ENCODE data around the gene FAHD1. TPM values are rescaled to one million over a fixed set of nuclear protein-coding genes. Genes with fewer than 3 reads are reported as not detected.
"Not testable (repeated sequence)": the region's sequence is repeated elsewhere in the genome, so short reads cannot be mapped to it uniquely, and the experiment has no call there.

The FAHD1 gene
- total and polyA plus RNA-seq, 4 donors, result 42.7 to 84.2 (median 61.4) TPM

DNA sequence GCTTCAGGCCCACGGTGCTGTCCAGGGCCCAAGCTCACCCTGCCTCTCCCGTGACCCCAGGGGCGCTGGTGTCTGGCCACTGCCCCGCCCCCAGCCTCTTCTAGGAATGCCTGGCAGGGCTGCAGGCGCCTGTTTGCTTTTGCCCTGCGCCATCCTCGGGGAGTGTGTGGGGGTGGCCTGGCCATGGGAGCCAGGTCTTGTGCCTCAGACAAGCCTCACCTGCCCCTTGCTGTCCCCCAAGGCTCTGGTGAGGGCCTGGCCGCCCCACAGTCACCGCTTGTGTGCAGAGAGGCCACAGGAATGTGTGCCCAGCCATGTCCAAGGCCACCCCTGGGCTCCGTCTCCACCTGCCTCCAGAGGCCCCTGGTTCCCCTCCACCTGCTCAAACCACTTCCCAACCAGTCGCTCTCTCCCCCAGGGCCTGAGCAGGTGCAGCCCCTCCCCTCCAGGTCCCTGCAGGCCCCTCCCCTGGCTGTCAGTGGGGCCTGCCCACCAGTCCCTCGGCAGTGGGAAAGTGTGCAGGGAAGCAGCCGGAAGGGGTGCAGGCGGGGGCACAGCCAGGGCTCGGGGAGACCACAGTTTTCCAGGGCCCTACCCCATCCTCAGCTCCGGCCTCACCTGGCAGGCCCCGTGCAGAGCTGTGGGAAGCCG is 32.7 kb upstream of the FAHD1 start:
- H3K27me3 ChIP-seq (ENCODE audit: control insufficient read depth in 4 of 4, insufficient read depth in 4 of 4, low read length in 3 of 4), result no peaks in the 10 kb centered on the region
- peaks cover 0 to 15% (median under 1%) of the 10 kb centered on the region in 4 donors for H3K36me3 ChIP-seq (ENCODE audit: control insufficient read depth in 4 of 4, insufficient read depth in 3 of 4, low read depth in 1 of 4, low read length in 3 of 4)
- peak overlapping the region; percentile 41 to 73 (median 70) for H3K4me3 ChIP-seq (ENCODE audit: low read depth in 1 of 3, low read length in 3 of 3)
- H3K9ac ChIP-seq (ENCODE audit: low read depth in 1 of 2, low read length in 2 of 2), result peak overlapping the region in 1 of 2 donors; percentile 16
- peak overlapping the region; percentile 64 to 76 for H3K27ac ChIP-seq (ENCODE audit: low read depth in 1 of 2, low read length in 2 of 2)
- H3K4me1 ChIP-seq (ENCODE audit: control insufficient read depth in 4 of 4, insufficient read depth in 4 of 4, low read length in 3 of 4), result peaks cover 20 to 57% (median 44%) of the 10 kb centered on the region in 4 donors
- H3K9me3 ChIP-seq (ENCODE audit: control insufficient read depth in 4 of 4, low read length in 3 of 4), result no peaks in the 10 kb centered on the region
- TF ChIP-seq, protein P1, sequence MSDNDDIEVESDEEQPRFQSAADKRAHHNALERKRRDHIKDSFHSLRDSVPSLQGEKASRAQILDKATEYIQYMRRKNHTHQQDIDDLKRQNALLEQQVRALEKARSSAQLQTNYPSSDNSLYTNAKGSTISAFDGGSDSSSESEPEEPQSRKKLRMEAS (IDR thresholded peaks at IDR 0.05), result no peak
- peak; percentile 7 for TF ChIP-seq NR2F2 (IDR thresholded peaks at IDR 0.05)
- TF ChIP-seq EGR1 (IDR thresholded peaks at IDR 0.05; ENCODE audit: low read depth in 2 of 2), result no peak
- no peak for TF ChIP-seq GABPA (IDR thresholded peaks at IDR 0.05 in 1 of 2, conservative IDR thresholded peaks at IDR 0.05 in 1 of 2)
- TF ChIP-seq FOXA1 (IDR thresholded peaks at IDR 0.05), result no peak
- peak; percentile 60 to 65 for TF ChIP-seq RXRA (IDR thresholded peaks at IDR 0.05)
- peak; percentile 53 for TF ChIP-seq SP1 (IDR thresholded peaks at IDR 0.05)
- TF ChIP-seq TAF1 (conservative IDR thresholded peaks at IDR 0.05), result no peak
- no peak for TF ChIP-seq FOXA2 (IDR thresholded peaks at IDR 0.05)
- TF ChIP-seq, protein P2, sequence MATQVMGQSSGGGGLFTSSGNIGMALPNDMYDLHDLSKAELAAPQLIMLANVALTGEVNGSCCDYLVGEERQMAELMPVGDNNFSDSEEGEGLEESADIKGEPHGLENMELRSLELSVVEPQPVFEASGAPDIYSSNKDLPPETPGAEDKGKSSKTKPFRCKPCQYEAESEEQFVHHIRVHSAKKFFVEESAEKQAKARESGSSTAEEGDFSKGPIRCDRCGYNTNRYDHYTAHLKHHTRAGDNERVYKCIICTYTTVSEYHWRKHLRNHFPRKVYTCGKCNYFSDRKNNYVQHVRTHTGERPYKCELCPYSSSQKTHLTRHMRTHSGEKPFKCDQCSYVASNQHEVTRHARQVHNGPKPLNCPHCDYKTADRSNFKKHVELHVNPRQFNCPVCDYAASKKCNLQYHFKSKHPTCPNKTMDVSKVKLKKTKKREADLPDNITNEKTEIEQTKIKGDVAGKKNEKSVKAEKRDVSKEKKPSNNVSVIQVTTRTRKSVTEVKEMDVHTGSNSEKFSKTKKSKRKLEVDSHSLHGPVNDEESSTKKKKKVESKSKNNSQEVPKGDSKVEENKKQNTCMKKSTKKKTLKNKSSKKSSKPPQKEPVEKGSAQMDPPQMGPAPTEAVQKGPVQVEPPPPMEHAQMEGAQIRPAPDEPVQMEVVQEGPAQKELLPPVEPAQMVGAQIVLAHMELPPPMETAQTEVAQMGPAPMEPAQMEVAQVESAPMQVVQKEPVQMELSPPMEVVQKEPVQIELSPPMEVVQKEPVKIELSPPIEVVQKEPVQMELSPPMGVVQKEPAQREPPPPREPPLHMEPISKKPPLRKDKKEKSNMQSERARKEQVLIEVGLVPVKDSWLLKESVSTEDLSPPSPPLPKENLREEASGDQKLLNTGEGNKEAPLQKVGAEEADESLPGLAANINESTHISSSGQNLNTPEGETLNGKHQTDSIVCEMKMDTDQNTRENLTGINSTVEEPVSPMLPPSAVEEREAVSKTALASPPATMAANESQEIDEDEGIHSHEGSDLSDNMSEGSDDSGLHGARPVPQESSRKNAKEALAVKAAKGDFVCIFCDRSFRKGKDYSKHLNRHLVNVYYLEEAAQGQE (IDR thresholded peaks at IDR 0.05), result no peak
- TF ChIP-seq HNF4A (conservative IDR thresholded peaks at IDR 0.05), result peak; percentile 29 to 43
- TF ChIP-seq, protein P3, sequence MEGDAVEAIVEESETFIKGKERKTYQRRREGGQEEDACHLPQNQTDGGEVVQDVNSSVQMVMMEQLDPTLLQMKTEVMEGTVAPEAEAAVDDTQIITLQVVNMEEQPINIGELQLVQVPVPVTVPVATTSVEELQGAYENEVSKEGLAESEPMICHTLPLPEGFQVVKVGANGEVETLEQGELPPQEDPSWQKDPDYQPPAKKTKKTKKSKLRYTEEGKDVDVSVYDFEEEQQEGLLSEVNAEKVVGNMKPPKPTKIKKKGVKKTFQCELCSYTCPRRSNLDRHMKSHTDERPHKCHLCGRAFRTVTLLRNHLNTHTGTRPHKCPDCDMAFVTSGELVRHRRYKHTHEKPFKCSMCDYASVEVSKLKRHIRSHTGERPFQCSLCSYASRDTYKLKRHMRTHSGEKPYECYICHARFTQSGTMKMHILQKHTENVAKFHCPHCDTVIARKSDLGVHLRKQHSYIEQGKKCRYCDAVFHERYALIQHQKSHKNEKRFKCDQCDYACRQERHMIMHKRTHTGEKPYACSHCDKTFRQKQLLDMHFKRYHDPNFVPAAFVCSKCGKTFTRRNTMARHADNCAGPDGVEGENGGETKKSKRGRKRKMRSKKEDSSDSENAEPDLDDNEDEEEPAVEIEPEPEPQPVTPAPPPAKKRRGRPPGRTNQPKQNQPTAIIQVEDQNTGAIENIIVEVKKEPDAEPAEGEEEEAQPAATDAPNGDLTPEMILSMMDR (IDR thresholded peaks at IDR 0.05; ENCODE audit: low read depth, low read length, missing input control), result no peak
- no peak for TF ChIP-seq JUND (IDR thresholded peaks at IDR 0.05)
- TF ChIP-seq YY1 (IDR thresholded peaks at IDR 0.05), result peak; percentile 8
- TF ChIP-seq RAD21 (IDR thresholded peaks at IDR 0.05), result peak in 1 of 2 donors; percentile 36
- DNase-seq (ENCODE audit: low spot score), result no peak
- 31% methylated on average over 18 of the region's 18 CpGs for WGBS

DNA sequence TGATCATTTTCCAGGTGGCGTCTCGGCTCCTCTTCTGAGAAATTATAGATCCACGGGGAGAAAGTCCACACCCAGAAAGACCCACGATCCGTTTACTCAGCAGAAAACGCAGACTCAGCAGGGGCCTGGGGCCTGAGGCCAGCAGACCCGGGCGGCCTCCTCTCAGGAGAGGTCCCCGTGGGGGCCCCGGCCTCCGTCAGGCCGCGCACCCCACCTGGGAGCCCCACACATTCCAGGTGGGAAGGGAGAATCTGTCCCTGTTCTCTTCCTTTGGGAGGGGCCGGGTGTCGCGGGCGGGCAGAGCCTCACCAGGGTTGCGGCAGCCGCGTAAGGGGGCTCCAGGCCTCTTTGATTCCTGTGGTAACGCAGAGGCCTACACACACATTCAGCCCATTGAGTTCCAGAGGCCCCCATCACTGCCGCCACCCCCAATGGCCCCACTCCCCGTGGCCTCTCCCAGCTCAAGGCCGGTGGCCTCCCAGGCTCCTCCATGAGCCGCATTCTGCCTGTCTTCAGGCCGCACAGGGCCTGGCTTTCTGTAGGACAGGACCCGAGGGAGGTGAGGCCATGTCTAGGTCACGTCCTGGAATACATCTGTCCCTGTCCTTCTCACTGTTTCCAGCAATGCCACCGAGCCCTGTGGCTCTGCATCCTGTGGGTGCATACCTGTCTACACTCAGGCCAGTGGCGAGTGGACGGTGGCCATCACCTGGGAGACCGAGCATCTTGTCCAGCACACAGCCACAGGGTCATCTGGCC is 31.9 kb upstream of the FAHD1 start:
- peaks cover 0 to 8% (median 0%) of the 10 kb centered on the region in 4 donors for H3K36me3 ChIP-seq (ENCODE audit: control insufficient read depth in 4 of 4, insufficient read depth in 3 of 4, low read depth in 1 of 4, low read length in 3 of 4)
- TF ChIP-seq, protein P3 (IDR thresholded peaks at IDR 0.05; ENCODE audit: low read depth, low read length, missing input control), result no peak
- TF ChIP-seq SP1 (IDR thresholded peaks at IDR 0.05) (no peak), HNF4A (conservative IDR thresholded peaks at IDR 0.05) (peak in 1 of 2 donors; percentile 39)
- H3K4me1 ChIP-seq (ENCODE audit: control insufficient read depth in 4 of 4, insufficient read depth in 4 of 4, low read length in 3 of 4), result peaks cover 20 to 50% (median 41%) of the 10 kb centered on the region in 4 donors
- H3K9me3 ChIP-seq (ENCODE audit: control insufficient read depth in 4 of 4, low read length in 3 of 4), result no peaks in the 10 kb centered on the region
- no peaks in the 10 kb centered on the region for H3K27me3 ChIP-seq (ENCODE audit: control insufficient read depth in 4 of 4, insufficient read depth in 4 of 4, low read length in 3 of 4)
- peak overlapping the region in 1 of 2 donors; percentile 16 for H3K9ac ChIP-seq (ENCODE audit: low read depth in 1 of 2, low read length in 2 of 2)
- peak overlapping the region; percentile 64 to 76 for H3K27ac ChIP-seq (ENCODE audit: low read depth in 1 of 2, low read length in 2 of 2)
- peak overlapping the region in 2 of 3 donors; percentile 60 to 70 for H3K4me3 ChIP-seq (ENCODE audit: low read depth in 1 of 3, low read length in 3 of 3)
- WGBS, result 49% methylated on average over 32 of the region's 32 CpGs
- no peak for DNase-seq (ENCODE audit: low spot score)

DNA sequence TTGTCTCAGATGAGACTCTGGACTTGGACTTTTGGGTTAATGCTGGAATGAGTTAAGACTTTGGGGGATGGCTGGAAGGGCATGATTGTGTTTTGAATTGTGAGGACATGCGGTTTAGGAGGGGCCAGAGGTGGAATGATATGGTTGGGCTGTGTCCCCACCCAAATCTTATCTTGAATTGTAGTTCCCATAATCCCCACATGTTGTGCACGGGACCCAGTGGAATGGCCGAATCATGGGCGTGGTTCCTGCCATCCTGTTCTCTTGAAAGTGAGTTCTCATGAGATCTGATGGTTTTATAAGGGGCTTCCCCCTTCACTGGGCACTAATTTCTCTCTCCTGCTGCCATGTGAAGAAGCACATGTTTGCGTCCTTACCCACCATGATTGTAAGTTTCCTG is 27.7 kb upstream of the FAHD1 start:
- H3K4me1 ChIP-seq (ENCODE audit: control insufficient read depth in 4 of 4, insufficient read depth in 4 of 4, low read length in 3 of 4), result peaks cover 9 to 13% (median 11%) of the 10 kb centered on the region in 4 donors
- 76% methylated on average over 5 of the region's 5 CpGs for WGBS
- not testable (repeated sequence) for H3K4me3 ChIP-seq (ENCODE audit: low read depth in 1 of 3, low read length in 3 of 3); H3K36me3 ChIP-seq (ENCODE audit: control insufficient read depth in 4 of 4, insufficient read depth in 3 of 4, low read depth in 1 of 4, low read length in 3 of 4); H3K27me3 ChIP-seq (ENCODE audit: control insufficient read depth in 4 of 4, insufficient read depth in 4 of 4, low read length in 3 of 4); H3K9ac ChIP-seq (ENCODE audit: low read depth in 1 of 2, low read length in 2 of 2); H3K27ac ChIP-seq (ENCODE audit: low read depth in 1 of 2, low read length in 2 of 2); H3K9me3 ChIP-seq (ENCODE audit: control insufficient read depth in 4 of 4, low read length in 3 of 4); DNase-seq (ENCODE audit: low spot score)

Measured in liver (tissue), 9 donors.